ENCODE results near the gene SMC4. TPM values are rescaled to one million over a fixed set of nuclear protein-coding genes. Genes with fewer than 3 reads are reported as not detected.
A peak's percentile ranks its signal among the peaks of the same experiment; 100 is the strongest.
"Not testable (repeated sequence)": the region's sequence is repeated elsewhere in the genome, so short reads cannot be mapped to it uniquely, and the experiment has no call there.

Gene SMC4
- polyA plus RNA-seq, 1 of the 3 experiments (the other 2 are of a cell fraction) = 26.1 TPM

DNA sequence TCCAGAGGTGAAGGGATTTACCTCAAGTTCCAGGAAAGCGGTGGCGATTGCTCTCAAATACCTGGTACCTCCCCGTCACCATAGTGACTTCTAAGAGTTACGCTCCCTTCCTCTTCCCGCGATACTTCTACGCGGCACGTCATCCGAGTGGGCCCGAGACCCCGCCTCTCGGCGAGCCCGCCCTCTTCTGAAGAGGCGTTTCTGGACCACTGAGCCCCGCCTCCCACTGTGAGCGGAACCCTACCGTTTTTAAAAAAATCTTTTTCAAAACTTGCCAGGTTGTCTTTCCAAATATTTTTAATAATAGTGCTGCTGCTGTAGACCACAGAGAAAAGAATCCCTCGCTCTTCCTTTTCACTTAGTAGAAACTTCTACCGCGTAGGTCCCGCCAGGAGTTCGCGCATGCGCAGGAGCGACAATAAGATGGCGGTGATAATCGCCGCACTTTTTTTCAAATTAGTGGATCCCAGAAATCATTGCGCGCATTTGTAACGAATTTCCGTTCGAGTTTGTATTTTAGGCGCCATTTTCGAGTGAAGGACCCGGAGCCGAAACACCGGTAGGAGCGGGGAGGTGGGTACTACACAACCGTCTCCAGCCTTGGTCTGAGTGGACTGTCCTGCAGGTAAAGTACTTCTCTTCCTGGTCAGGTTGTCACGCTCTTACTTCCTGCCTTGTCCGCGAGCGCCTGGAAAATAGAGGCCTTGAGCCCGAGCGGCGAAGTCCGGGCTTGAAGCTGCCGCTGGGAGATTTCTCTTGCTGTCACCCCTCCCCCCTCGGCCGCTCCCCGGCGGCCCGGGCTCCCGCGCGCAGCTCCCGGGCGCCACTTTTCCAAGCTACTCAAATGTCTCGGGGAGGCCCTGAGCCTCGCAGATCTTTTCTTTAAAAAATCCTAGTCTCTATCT is at the start of gene SMC4, which contains the start of gene IFT80 (continued):
- peak; percentile 96 for TF ChIP-seq SIN3A (IDR thresholded peaks at IDR 0.05; ENCODE audit: borderline replicate concordance, low read depth, low read length)
- TF ChIP-seq TAF1 (IDR thresholded peaks at IDR 0.05; ENCODE audit: borderline replicate concordance, low read depth, low read length) = peak; percentile 85; the same call in 1 of the 2 replicates
- TF ChIP-seq, protein P1, sequence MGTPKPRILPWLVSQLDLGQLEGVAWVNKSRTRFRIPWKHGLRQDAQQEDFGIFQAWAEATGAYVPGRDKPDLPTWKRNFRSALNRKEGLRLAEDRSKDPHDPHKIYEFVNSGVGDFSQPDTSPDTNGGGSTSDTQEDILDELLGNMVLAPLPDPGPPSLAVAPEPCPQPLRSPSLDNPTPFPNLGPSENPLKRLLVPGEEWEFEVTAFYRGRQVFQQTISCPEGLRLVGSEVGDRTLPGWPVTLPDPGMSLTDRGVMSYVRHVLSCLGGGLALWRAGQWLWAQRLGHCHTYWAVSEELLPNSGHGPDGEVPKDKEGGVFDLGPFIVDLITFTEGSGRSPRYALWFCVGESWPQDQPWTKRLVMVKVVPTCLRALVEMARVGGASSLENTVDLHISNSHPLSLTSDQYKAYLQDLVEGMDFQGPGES (IDR thresholded peaks at IDR 0.05; ENCODE audit: low read depth, low read length) = no peak
- TF ChIP-seq FOXM1 (IDR thresholded peaks at IDR 0.05; ENCODE audit: low read depth) = peak; percentile 94
- TF ChIP-seq YY1 (IDR thresholded peaks at IDR 0.05; ENCODE audit: low read depth) = peak; percentile 87
- TF ChIP-seq EP300 (IDR thresholded peaks at IDR 0.05; ENCODE audit: borderline replicate concordance in 1 of 2, low read depth in 1 of 2, low read length in 1 of 2) = peak; percentile 5 to 39; a peak in 1 of 4 replicates

DNA sequence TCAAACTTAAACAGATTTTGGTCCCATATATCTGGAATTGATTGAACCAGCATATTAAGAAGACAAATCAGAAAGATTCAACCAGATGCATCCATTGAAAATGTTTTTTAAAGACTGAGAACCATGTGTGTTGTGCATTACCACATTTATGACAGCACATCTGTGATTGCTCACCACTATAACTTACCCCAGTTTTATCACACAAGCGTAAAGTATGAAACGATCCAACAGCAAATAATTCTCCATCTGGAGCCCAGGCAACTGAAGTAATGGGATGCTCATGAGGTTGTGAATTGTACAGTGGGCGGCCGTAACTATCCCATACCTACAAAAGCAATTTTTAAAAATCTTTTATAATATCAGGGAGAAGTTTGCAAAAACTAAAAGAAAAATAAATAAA is 43.6 kb upstream of the SMC4 start:
- CTCF ChIA-PET = interaction anchor here (0.6 to 2.1 kb wide), 2 partner anchors 11 to 193 kb away, joined by 3 to 12 read pairs; no protein-coding TSS in a partner anchor
- no peaks in the 10 kb centered on the region for H3K27me3 ChIP-seq (ENCODE audit: insufficient read depth)
- 84% methylated on average over 4 of the region's 4 CpGs for WGBS (ENCODE audit: low lambda C conversion rate)
- H3K79me2 ChIP-seq (ENCODE audit: insufficient read depth) = no peaks in the 10 kb centered on the region
- peaks cover 16 to 23% of the 10 kb centered on the region in 2 experiments for H3K36me3 ChIP-seq (replicated peaks in 1 of 2; ENCODE audit: control insufficient read depth in 1 of 2, insufficient read depth in 2 of 2, low read length in 1 of 2)
- H4K20me1 ChIP-seq (ENCODE audit: insufficient read depth) = no peaks in the 10 kb centered on the region
- H2AFZ ChIP-seq (ENCODE audit: low read depth) = no peak overlapping the region
- no peak overlapping the region for H3K4me3 ChIP-seq (ENCODE audit: low read depth in 2 of 2, low read length in 1 of 2)
- no peak overlapping the region for H3K27ac ChIP-seq (ENCODE audit: low read depth in 2 of 2, low read length in 1 of 2)
- no peaks in the 10 kb centered on the region for H3K9me2 ChIP-seq
- no peak overlapping the region for H3K4me2 ChIP-seq
- POLR2A ChIA-PET = no interaction called here
- peak; percentile 3 for DNase-seq
- no peaks in the 10 kb centered on the region for H3F3A ChIP-seq (replicated peaks; ENCODE audit: insufficient read depth)
- no peak overlapping the region for H3K9ac ChIP-seq
- no peaks in the 10 kb centered on the region for H3K9me3 ChIP-seq
- TF ChIP-seq RCOR1 (IDR thresholded peaks at IDR 0.05; ENCODE audit: low read length) (no peak), TEAD4 (IDR thresholded peaks at IDR 0.05; ENCODE audit: borderline replicate concordance, insufficient read depth) (no peak)
- H3K4me1 ChIP-seq (ENCODE audit: control insufficient read depth in 1 of 2, insufficient read depth in 2 of 2, low read depth in 1 of 2, low read length in 1 of 2) = no peaks in the 10 kb centered on the region

DNA sequence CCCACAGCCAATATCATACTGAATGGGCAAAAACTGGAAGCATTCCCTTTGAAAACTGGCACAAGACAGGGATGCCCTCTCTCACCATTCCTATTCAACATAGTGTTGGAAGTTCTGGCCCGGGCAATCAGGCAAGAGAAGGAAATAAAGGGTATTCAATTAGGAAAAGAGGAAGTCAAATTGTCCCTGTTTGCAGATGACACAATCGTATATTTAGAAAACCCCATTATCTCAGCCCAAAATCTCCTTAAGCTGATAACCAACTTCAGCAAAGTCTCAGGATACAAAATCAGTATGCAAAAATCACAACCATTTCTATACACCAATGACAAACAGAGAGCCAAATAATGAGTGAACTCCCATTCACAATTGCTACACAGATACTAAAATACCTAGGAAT is 36.6 kb upstream of the SMC4 start:
- H3K9me2 ChIP-seq; H3K9ac ChIP-seq; H2AFZ ChIP-seq (ENCODE audit: low read depth); H4K20me1 ChIP-seq (ENCODE audit: insufficient read depth); H3K4me1 ChIP-seq (ENCODE audit: control insufficient read depth in 1 of 2, insufficient read depth in 2 of 2, low read depth in 1 of 2, low read length in 1 of 2); H3F3A ChIP-seq (replicated peaks; ENCODE audit: insufficient read depth); DNase-seq; H3K27ac ChIP-seq (ENCODE audit: low read depth in 2 of 2, low read length in 1 of 2); CTCF ChIA-PET; H3K4me2 ChIP-seq; H3K4me3 ChIP-seq (ENCODE audit: low read depth in 2 of 2, low read length in 1 of 2); H3K27me3 ChIP-seq (ENCODE audit: insufficient read depth); POLR2A ChIA-PET; H3K79me2 ChIP-seq (ENCODE audit: insufficient read depth); H3K9me3 ChIP-seq: not testable (repeated sequence)
- H3K36me3 ChIP-seq (replicated peaks in 1 of 2; ENCODE audit: control insufficient read depth in 1 of 2, insufficient read depth in 2 of 2, low read length in 1 of 2) = peaks cover 7 to 31% of the 10 kb centered on the region in 2 experiments
- WGBS (ENCODE audit: low lambda C conversion rate) = 100% methylated on average over 2 of the region's 2 CpGs

Data from SK-N-SH (cell line).